NK-92 (cell line): ENCODE results near the gene OSBPL8.
"Not testable (repeated sequence)": the region's sequence is repeated elsewhere in the genome, so short reads cannot be mapped to it uniquely, and the experiment has no call there.

Experiments
- DNase-seq: peaks from one replicate; lab custom pipeline; 2025; ENCODE audit not compliant: unreplicated experiment; lab: John Stamatoyannopoulos, UW

The OSBPL8 gene

GRCh38 chr12:76529226-76529918 lies 30.2 kb downstream of the OSBPL8 start:
- no peak for DNase-seq

GRCh38 chr12:76523408-76523807 lies 36.2 kb downstream of the OSBPL8 start:
- no peak for DNase-seq

- DNase-seq = no peak
These were observed 39.2 kb downstream of the OSBPL8 start for GRCh38 chr12:76520348-76520747.

GRCh38 chr12:76519538-76519937 lies 40.0 kb downstream of the OSBPL8 start:
- no peak for DNase-seq

GRCh38 chr12:76518699-76519098 lies 40.9 kb downstream of the OSBPL8 start:
- no peak for DNase-seq

- no peak for DNase-seq
These were observed 44.3 kb downstream of the OSBPL8 start for GRCh38 chr12:76515271-76515670.

GRCh38 chr12:76511116-76511716 lies 48.4 kb downstream of the OSBPL8 start:
- not testable (repeated sequence) for DNase-seq

GRCh38 chr12:76508128-76508980 lies 51.2 kb downstream of the OSBPL8 start:
- DNase-seq = no peak

GRCh38 chr12:76506149-76506548 lies 53.4 kb downstream of the OSBPL8 start:
- DNase-seq = no peak

GRCh38 chr12:76505050-76505449 lies 54.5 kb downstream of the OSBPL8 start:
- DNase-seq = no peak

- DNase-seq = no peak
These were observed 55.0 kb downstream of the OSBPL8 start for GRCh38 chr12:76504606-76505005.

GRCh38 chr12:76503957-76504356 lies 55.6 kb downstream of the OSBPL8 start:
- no peak for DNase-seq

- no peak for DNase-seq
These were observed 58.2 kb downstream of the OSBPL8 start for GRCh38 chr12:76501390-76501789.

GRCh38 chr12:76499136-76499535 lies 60.4 kb downstream of the OSBPL8 start:
- DNase-seq = not testable (repeated sequence)

- DNase-seq = no peak
These were observed 64.0 kb downstream of the OSBPL8 start for GRCh38 chr12:76495556-76495955.

- DNase-seq = no peak
These were observed 68.3 kb downstream of the OSBPL8 start for GRCh38 chr12:76491292-76491691.

GRCh38 chr12:76490763-76491162 lies 68.8 kb downstream of the OSBPL8 start:
- no peak for DNase-seq

- DNase-seq = no peak
These were observed 69.8 kb downstream of the OSBPL8 start for GRCh38 chr12:76489737-76490136.

GRCh38 chr12:76486011-76486410 lies 73.6 kb downstream of the OSBPL8 start:
- DNase-seq = no peak

GRCh38 chr12:76480796-76481195 lies 78.8 kb downstream of the OSBPL8 start:
- DNase-seq = no peak

- DNase-seq = no peak
These were observed 81.5 kb downstream of the OSBPL8 start for GRCh38 chr12:76478045-76478444.

GRCh38 chr12:76472862-76473261 lies 86.7 kb downstream of the OSBPL8 start:
- not testable (repeated sequence) for DNase-seq
